ENCODE measurements around the gene CERKL.

The CERKL gene

DNA sequence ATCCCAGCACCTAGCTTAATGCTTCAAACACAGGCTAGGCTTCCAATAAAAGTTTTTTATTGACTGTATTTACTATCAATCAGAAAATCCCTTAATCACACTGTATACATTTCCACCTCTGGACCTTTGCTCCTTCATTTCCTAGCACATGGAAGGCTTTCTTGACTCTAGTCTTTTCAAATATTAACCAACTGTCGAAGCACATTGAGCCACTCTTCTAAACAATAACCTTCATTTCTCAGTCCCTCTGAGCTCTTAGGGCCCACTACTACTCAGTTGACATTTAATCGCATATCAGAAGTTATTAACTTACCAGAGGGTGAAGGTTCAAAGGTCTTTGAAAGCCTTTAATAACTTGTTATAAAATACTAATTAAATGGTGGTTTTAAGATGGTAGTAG is 37.4 kb downstream of the CERKL start:
- in situ Hi-C loops (cut with HindIII; ENCODE audit: low pct_ligation_motif_present, low sequenced_read_pairs), result no loop called here
- no peak overlapping the region for H3K27ac ChIP-seq
- H3K4me3 ChIP-seq (ENCODE audit: low read depth, low read length), result no peak overlapping the region
- no peak for DNase-seq
- TF ChIP-seq, protein P1, sequence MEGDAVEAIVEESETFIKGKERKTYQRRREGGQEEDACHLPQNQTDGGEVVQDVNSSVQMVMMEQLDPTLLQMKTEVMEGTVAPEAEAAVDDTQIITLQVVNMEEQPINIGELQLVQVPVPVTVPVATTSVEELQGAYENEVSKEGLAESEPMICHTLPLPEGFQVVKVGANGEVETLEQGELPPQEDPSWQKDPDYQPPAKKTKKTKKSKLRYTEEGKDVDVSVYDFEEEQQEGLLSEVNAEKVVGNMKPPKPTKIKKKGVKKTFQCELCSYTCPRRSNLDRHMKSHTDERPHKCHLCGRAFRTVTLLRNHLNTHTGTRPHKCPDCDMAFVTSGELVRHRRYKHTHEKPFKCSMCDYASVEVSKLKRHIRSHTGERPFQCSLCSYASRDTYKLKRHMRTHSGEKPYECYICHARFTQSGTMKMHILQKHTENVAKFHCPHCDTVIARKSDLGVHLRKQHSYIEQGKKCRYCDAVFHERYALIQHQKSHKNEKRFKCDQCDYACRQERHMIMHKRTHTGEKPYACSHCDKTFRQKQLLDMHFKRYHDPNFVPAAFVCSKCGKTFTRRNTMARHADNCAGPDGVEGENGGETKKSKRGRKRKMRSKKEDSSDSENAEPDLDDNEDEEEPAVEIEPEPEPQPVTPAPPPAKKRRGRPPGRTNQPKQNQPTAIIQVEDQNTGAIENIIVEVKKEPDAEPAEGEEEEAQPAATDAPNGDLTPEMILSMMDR (IDR thresholded peaks at IDR 0.05; ENCODE audit: low read depth, low read length, missing control alignments), result no peak
- H3K27me3 ChIP-seq (replicated peaks), result no peaks in the 10 kb centered on the region
- no peaks in the 10 kb centered on the region for H3K36me3 ChIP-seq (replicated peaks)

DNA sequence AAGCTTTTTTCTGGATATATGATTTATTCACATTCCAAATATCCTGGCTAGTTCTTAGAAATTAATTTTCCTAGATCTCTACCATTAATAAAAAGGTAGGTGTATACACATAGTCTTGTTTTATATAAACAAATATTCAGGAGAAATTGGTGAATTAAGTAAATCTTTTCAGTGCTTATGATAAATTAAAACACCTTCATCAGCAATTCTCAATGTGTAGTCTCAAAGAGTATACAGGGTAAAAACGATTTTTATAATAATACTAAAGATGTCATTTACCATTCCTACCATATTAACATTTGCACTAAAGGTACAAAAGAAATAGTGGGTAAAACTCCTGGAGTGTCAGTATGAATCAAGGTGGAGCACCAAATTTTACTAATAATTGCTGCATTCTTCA is 40.2 kb downstream of the CERKL start:
- no peak for DNase-seq
- Histone ChIP-seq H3K36me3 (replicated peaks) (no peaks in the 10 kb centered on the region), H3K27ac (no peak overlapping the region), H3K4me3 (ENCODE audit: low read depth, low read length) (no peak overlapping the region), H3K27me3 (replicated peaks) (no peaks in the 10 kb centered on the region)
- TF ChIP-seq, protein P1 (IDR thresholded peaks at IDR 0.05; ENCODE audit: low read depth, low read length, missing control alignments), result no peak
- in situ Hi-C loops (cut with HindIII; ENCODE audit: low pct_ligation_motif_present, low sequenced_read_pairs), result no loop called here

DNA sequence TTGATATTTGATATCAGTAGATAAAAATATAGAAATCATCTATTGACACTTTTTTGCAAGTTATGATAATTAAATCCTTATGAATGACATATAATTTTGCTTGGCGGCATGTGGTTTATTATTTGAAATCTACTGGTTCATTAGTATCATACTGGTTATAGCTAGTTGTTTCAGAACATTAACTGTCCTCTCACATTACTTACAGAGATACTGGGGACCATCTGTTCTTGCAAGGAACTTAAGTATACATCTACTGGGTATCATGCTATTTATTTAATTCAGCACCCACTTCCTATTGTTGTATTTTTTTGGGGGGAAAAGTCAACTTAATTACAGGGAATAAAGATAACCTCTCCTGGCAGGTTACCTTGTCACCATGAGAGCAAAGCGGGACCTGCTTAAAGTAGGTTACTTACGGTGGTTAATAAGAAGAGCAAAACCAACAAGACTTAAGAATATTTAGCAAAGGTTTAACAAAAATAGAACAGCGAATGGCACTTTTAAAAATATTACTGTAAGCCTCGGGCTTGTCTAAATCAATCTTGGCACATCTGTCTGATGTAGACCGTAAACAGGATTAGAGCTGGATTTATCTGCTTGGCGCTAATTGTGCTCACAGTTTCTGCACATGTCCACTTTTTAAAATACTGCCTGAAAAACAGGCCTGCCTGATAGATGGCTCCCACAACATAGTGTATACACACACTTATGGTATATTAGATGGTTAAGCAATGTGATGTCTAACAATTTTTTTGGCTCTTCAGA is 41.8 kb downstream of the CERKL start:
- no peak for DNase-seq
- in situ Hi-C loops (cut with HindIII; ENCODE audit: low pct_ligation_motif_present, low sequenced_read_pairs), result no loop called here

DNA sequence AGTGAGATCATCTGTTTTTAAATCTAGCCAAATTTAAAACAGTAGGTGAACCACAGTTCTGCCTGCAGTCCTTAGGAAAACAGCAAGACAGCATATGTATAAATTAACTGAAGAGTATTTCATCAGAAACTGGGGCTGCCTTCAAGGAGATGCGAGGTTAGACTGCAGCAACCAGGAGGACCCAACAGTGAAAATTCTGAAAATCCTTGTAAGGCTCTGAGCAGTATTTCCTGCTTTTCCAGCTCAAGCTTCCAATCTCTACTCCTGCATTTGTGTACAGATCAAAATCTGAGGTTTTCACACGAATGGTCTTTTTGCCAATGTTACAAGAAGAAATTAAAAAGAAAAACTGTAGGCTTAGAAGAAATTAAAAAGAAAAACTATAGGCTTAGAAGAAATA is 43.7 kb downstream of the CERKL start:
- Histone ChIP-seq H3K27ac (no peak overlapping the region), H3K27me3 (replicated peaks) (no peaks in the 10 kb centered on the region), H3K36me3 (replicated peaks) (no peaks in the 10 kb centered on the region), H3K4me3 (ENCODE audit: low read depth, low read length) (no peak overlapping the region)
- in situ Hi-C loops (cut with HindIII; ENCODE audit: low pct_ligation_motif_present, low sequenced_read_pairs), result no loop called here
- no peak for DNase-seq
- TF ChIP-seq, protein P1 (IDR thresholded peaks at IDR 0.05; ENCODE audit: low read depth, low read length, missing control alignments), result no peak

More for the DNA sequence above, 41.8 kb downstream of the CERKL start:
- Histone ChIP-seq H3K27ac (no peak overlapping the region), H3K27me3 (replicated peaks) (no peaks in the 10 kb centered on the region), H3K36me3 (replicated peaks) (no peaks in the 10 kb centered on the region), H3K4me3 (ENCODE audit: low read depth, low read length) (no peak overlapping the region)
- TF ChIP-seq, protein P1 (IDR thresholded peaks at IDR 0.05; ENCODE audit: low read depth, low read length, missing control alignments), result no peak

DNA sequence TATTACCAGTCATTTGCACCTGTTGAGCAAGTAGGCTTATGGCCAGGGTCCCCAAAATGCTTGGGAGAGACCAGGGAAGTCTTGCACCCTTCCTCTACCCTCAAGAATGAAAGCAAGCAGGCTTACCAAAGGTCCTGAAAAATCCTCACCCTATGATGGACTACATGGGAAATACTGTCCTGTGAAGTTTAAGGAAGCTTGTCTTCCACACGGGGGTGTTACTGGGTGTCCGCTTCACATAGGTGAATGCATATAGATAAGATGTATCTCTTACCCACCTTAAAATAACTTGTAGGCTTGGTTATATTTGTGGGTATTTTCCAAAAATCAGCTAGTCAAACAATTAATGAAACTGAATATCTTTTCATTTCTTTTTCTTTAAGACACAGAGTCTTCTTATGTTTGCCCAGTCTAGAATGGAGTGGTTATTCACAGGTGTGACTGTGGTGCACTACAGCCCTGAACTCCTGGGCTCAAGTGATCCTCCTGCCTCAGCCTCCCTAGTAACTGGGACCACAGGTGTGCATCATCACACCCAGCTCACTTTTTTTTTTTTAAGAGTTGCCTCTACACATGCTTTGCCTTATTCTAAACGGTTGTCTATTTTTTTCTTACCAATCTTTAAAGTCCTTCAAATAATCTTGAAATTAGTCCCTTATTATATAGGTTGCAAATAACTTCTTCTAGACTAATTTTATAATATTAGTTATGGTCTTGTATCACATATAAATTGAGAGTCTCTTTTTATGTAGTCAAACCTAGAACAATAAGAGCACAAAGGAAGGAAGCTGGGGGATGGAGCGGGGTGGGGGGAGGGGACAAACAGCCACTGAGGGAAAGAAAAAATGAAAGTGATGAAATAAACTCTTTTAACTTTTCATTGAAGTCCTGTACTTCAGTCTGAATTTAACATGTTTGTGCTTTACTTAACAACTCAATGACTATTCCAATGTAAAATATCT is 49.0 kb downstream of the CERKL start:
- DNase-seq, result no peak
- in situ Hi-C loops (cut with HindIII; ENCODE audit: low pct_ligation_motif_present, low sequenced_read_pairs), result no loop called here
- no peak overlapping the region for H3K27ac ChIP-seq
- no peak overlapping the region for H3K4me3 ChIP-seq (ENCODE audit: low read depth, low read length)
- TF ChIP-seq, protein P1 (IDR thresholded peaks at IDR 0.05; ENCODE audit: low read depth, low read length, missing control alignments), result no peak
- H3K36me3 ChIP-seq (replicated peaks), result no peaks in the 10 kb centered on the region
- no peaks in the 10 kb centered on the region for H3K27me3 ChIP-seq (replicated peaks)
